Gastroesophageal sphincter (tissue), 4 donors: ENCODE results near the gene VAMP8. TPM values are rescaled to one million over a fixed set of nuclear protein-coding genes. Genes with fewer than 3 reads are reported as not detected.
"Not testable (repeated sequence)": the region's sequence is repeated elsewhere in the genome, so short reads cannot be mapped to it uniquely, and the experiment has no call there.

Experiments
- ATAC-seq: fragments of 150-250 bp; one replicate; pipeline ENCODE4 v1.9.1; 2016; ENCODE audit warnings: mild to moderate bottlenecking, moderate library complexity
- H3K27ac ChIP-seq, 4 donors: fragments of 200-600 bp; sonication (generic) in 3 of 4; 1 replicate in 3 of 4; 2 replicates in 1 of 4; pipeline ENCODE4 v1.5.1; 2016 to 2019
- H3K27me3 ChIP-seq: fragments of 200-600 bp; sonication (generic); one replicate; pipeline ENCODE4 v1.5.1; 2019
- H3K36me3 ChIP-seq, 2 donors: fragments of 200-600 bp; sonication (generic); one replicate each; pipeline ENCODE4 v1.5.1; 2019; ENCODE audit warnings: control low read depth in 1 of 2
- H3K4me1 ChIP-seq, 3 donors: fragments of 200-600 bp; sonication (generic); 1 replicate in 2 of 3; 2 replicates in 1 of 3; pipeline ENCODE4 v1.5.1; 2016 to 2019; ENCODE audit warnings: control low read depth in 2 of 3
- H3K4me3 ChIP-seq, 2 donors: fragments of 200-600 bp; sonication (generic); one replicate each; pipeline ENCODE4 v1.5.1; 2019; ENCODE audit warnings: mild to moderate bottlenecking in 1 of 2, moderate library complexity in 1 of 2
- H3K9me3 ChIP-seq, 3 donors: fragments of 200-600 bp; sonication (generic); one replicate each; pipeline ENCODE4 v1.5.1; 2017 to 2019; ENCODE audit warnings: control low read depth in 2 of 3
- CTCF ChIP-seq, 4 experiments: fragments of 200-600 bp in 2 of 4; fragments of 450-650 bp in 2 of 4; sonication (generic) in 1 of 4; IDR thresholded peaks; one replicate each; pipeline ENCODE4 v1.5.1; 2017 to 2019; ENCODE audit warnings: antibody characterized with exemption in 4 of 4, mild to moderate bottlenecking in 2 of 4, moderate library complexity in 2 of 4
- EP300 ChIP-seq: sonication (generic); formaldehyde crosslinking; IDR thresholded peaks from one replicate; pipeline ENCODE4 v1.6.1; 2017; ENCODE audit warnings: antibody characterized with exemption, mild to moderate bottlenecking
- POLR2A ChIP-seq, 2 donors: fragments of 450-650 bp; IDR thresholded peaks; one replicate each; pipeline ENCODE4 v1.6.1; 2017; ENCODE audit warnings: antibody characterized with exemption in 2 of 2, mild to moderate bottlenecking in 2 of 2, moderate library complexity in 1 of 2
- POLR2AphosphoS5 ChIP-seq: sonication (generic); formaldehyde crosslinking; IDR thresholded peaks from one replicate; pipeline ENCODE4 v1.6.1; 2017; ENCODE audit warnings: antibody characterized with exemption
- WGBS, 2 donors: methylation state at CpG; one replicate each; pipeline ENCODE4 v1.1.5; 2018; ENCODE audit warnings: low coverage in 1 of 2; 5-methylcytosine and 5-hydroxymethylcytosine counted together
- total RNA-seq, 4 donors: library from RNA; depleted of rRNA; stranded (reverse); fragments of >200 nt; gene quantifications; one replicate each; pipeline ENCODE4 v1.1.0, GENCODE V29; 2016

Gene VAMP8
- total RNA-seq, 4 donors from 2014 or later, result 4.9 to 30.5 (median 13.6) TPM; not detected in 1

GRCh38 chr2:85600951-85601770, 23.8 kb downstream of the VAMP8 start:
- H3K36me3 ChIP-seq, result peaks cover 0 to 52% of the 10 kb centered on the region in 2 donors
- no peaks in the 10 kb centered on the region for H3K27me3 ChIP-seq
- 82% methylated on average over 4 of the region's 6 CpGs; no CpG with 5 or more reads in 1 of the 2 donors for WGBS, 2 donors
- TF ChIP-seq POLR2A (IDR thresholded peaks at IDR 0.05), result no peak
- no peak for TF ChIP-seq CTCF (IDR thresholded peaks at IDR 0.05)
- no peak for TF ChIP-seq EP300
- TF ChIP-seq POLR2AphosphoS5, result no peak
- no peak for ATAC-seq
- H3K9me3 ChIP-seq, result no peaks in the 10 kb centered on the region
- H3K4me1 ChIP-seq, result peaks cover 3 to 88% (median 42%) of the 10 kb centered on the region in 3 donors
- peak overlapping the region; percentile 79 to 91 for H3K4me3 ChIP-seq
- H3K27ac ChIP-seq, result peak overlapping the region; percentile 60 to 95 (median 90)

- H3K36me3 ChIP-seq, result peaks cover 0 to 54% of the 10 kb centered on the region in 2 donors
- WGBS, 2 donors, result 0 to 30% methylated on average over 2 to 4 of the region's 36 CpGs
- peak overlapping the region; percentile 60 to 95 (median 90) for H3K27ac ChIP-seq
- TF ChIP-seq POLR2AphosphoS5 (no peak), CTCF (IDR thresholded peaks at IDR 0.05) (no peak), POLR2A (IDR thresholded peaks at IDR 0.05) (no peak), EP300 (no peak)
- H3K9me3 ChIP-seq, result no peaks in the 10 kb centered on the region
- peak overlapping the region; percentile 79 to 91 for H3K4me3 ChIP-seq
- H3K27me3 ChIP-seq, result no peaks in the 10 kb centered on the region
- peaks cover 3 to 88% (median 38%) of the 10 kb centered on the region in 3 donors for H3K4me1 ChIP-seq
- peak; percentile 76 for ATAC-seq
Measured at GRCh38 chr2:85601771-85602475, 24.5 kb downstream of the VAMP8 start.

- WGBS, 2 donors, result 0% methylated on average over 1 of the region's 73 CpGs; no CpG with 5 or more reads in 1 of the 2 donors
- peak; percentile 98 for ATAC-seq
- Histone ChIP-seq H3K9me3 (no peaks in the 10 kb centered on the region), H3K27me3 (no peaks in the 10 kb centered on the region), H3K36me3 (peaks cover 0 to 52% of the 10 kb centered on the region in 2 donors), H3K4me1 (peaks cover 3 to 88% (median 39%) of the 10 kb centered on the region in 3 donors), H3K27ac (peak within 1 kb of the TSS; percentile 60 to 95 (median 90)), H3K4me3 (peak within 1 kb of the TSS; percentile 79 to 91)
- no peak for TF ChIP-seq EP300
- TF ChIP-seq POLR2AphosphoS5, result peak; percentile 72
- TF ChIP-seq CTCF (IDR thresholded peaks at IDR 0.05), result peak in 3 of 4 experiments; percentile 55 to 77 (median 75)
- peak; percentile 80 to 93 for TF ChIP-seq POLR2A (IDR thresholded peaks at IDR 0.05)
Measured at GRCh38 chr2:85602476-85603234, 25.3 kb downstream of the VAMP8 start, which contains the start of gene TMEM150A. Gene TMEM150A (minus strand): TSS chr2:85602698. CDS start chr2:85601948, 750 bp downstream.

GRCh38 chr2:85604133-85604444, 26.7 kb downstream of the VAMP8 start:
- H3K36me3 ChIP-seq, result peaks cover 0 to 52% of the 10 kb centered on the region in 2 donors
- WGBS, 2 donors, result 63 to 81% methylated on average over 3 of the region's 3 CpGs
- peaks cover 3 to 89% (median 39%) of the 10 kb centered on the region in 3 donors for H3K4me1 ChIP-seq
- peak overlapping the region in 3 of 4 donors; percentile 75 to 95 (median 89) for H3K27ac ChIP-seq
- not testable (repeated sequence) for H3K9me3 ChIP-seq, H3K27me3 ChIP-seq, ATAC-seq
- peak overlapping the region in 1 of 2 donors; percentile 91 for H3K4me3 ChIP-seq
